Measurements from ENCODE around the gene GRAMD2B.

DNA sequence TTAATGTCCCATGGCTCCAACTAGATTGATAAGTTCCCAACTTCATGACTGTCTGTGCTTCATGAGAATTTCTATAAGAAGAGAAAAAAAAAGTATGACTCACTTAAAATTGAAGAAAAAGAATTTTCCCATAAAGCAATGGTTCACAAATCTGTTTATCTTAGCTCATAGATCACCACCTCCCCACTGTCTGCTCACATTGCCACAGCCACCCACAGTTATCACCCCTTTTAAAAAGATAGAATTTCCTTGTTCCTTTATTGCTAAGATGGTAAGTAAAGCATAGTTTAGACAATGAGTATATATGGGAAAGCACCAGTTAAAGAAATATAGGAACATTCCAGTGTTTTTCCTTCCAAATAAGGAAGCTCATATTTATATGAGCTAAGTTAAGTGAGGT lies 104.7 kb downstream of the GRAMD2B start:
- TF ChIP-seq CTCF (IDR thresholded peaks at IDR 0.05), result no peak
- no peak for TF ChIP-seq POLR2A (IDR thresholded peaks at IDR 0.05)

Measured in body of pancreas (tissue), 4 donors.